IMR-90 (cell line): ENCODE measurements around the gene ADGRB3. TPM values are rescaled to one million over a fixed set of nuclear protein-coding genes. Genes with fewer than 3 reads are reported as not detected.

ENCODE experiments used
- ATAC-seq: fragments of 200-7000 bp; cut with Tn5 transposase; 2 replicates; pipeline ENCODE4 v1.9.1; 2020; ENCODE audit warnings: low read depth, mild to moderate bottlenecking, moderate library complexity
- BruUV-seq: library from RNA; stranded (reverse); fragments of 400-500 nt; replicated peaks from 2 replicates; lab custom pipeline; 2021; lab: Mats Ljungman, UMichigan
- CTCF ChIA-PET: fragments of 300-600 bp; formaldehyde crosslinking; extraction: SDS; loops from one replicate; lab custom pipeline; 2021; ENCODE audit warnings: antibody characterized with exemption; lab: Yijun Ruan, JAX
- POLR2A ChIA-PET: fragments of 300-600 bp; sonication (Branson Sonifier 250); formaldehyde crosslinking; loops from one replicate; lab custom pipeline; 2022; ENCODE audit warnings: antibody characterized with exemption; ENCODE audit not compliant: unreplicated experiment; lab: Charles Lee
- DNase-seq: peaks from one replicate; pipeline ENCODE4 v3.0.0; 2013
- H2AFZ ChIP-seq: replicated peaks from 2 replicates; pipeline ENCODE3; 2013; ENCODE audit warnings: low read length, mild to moderate bottlenecking; ENCODE audit not compliant: poor library complexity
- H2AK5ac ChIP-seq: 2 replicates; pipeline ENCODE4 v1.6.1; 2013; ENCODE audit warnings: low read depth, low read length, inconsistent platforms
- H2AK9ac ChIP-seq: replicated peaks from 2 replicates; pipeline ENCODE3; 2013; ENCODE audit warnings: mild to moderate bottlenecking, low read depth, low read length, moderate library complexity; ENCODE audit not compliant: poor library complexity
- H2BK120ac ChIP-seq: 2 replicates; pipeline ENCODE4 v1.6.1; 2013; ENCODE audit warnings: low read depth, low read length, inconsistent platforms
- H2BK15ac ChIP-seq: 3 replicates; pipeline ENCODE4 v1.6.1; 2013; ENCODE audit warnings: low read depth, low read length, inconsistent platforms
- H2BK20ac ChIP-seq: 2 replicates; pipeline ENCODE4 v1.6.1; 2013; ENCODE audit warnings: low read depth, mild to moderate bottlenecking, inconsistent platforms, low read length, moderate library complexity
- H2BK5ac ChIP-seq: 2 replicates; pipeline ENCODE4 v1.6.1; 2013; ENCODE audit warnings: mild to moderate bottlenecking, low read depth, low read length, inconsistent platforms; ENCODE audit not compliant: poor library complexity, severe bottlenecking
- H3K14ac ChIP-seq: replicated peaks from 2 replicates; pipeline ENCODE4 v1.6.1; 2013; ENCODE audit warnings: low read depth, low read length, inconsistent platforms
- H3K18ac ChIP-seq: 2 replicates; pipeline ENCODE4 v1.6.1; 2013; ENCODE audit warnings: low read depth, low read length, control low read depth
- H3K23ac ChIP-seq: 2 replicates; pipeline ENCODE4 v1.6.1; 2013; ENCODE audit warnings: low read depth, low read length, inconsistent platforms
- H3K27ac ChIP-seq: 2 replicates; pipeline ENCODE4 v1.5.1; 2013; ENCODE audit warnings: mild to moderate bottlenecking, control low read depth, low read length; ENCODE audit not compliant: insufficient read depth
- H3K27me3 ChIP-seq: 2 replicates; pipeline ENCODE4 v1.6.1; 2013; ENCODE audit warnings: low read length; ENCODE audit not compliant: control insufficient read depth, insufficient read depth
- H3K36me3 ChIP-seq: 2 replicates; pipeline ENCODE4 v1.6.1; 2013; ENCODE audit warnings: low read length, mixed read lengths; ENCODE audit not compliant: control insufficient read depth, insufficient read depth
- H3K4ac ChIP-seq: 2 replicates; pipeline ENCODE4 v1.6.1; 2013; ENCODE audit warnings: low read depth, low read length, inconsistent platforms
- H3K4me1 ChIP-seq: 2 replicates; pipeline ENCODE4 v1.6.1; 2013; ENCODE audit warnings: low read length, mixed read lengths; ENCODE audit not compliant: control insufficient read depth, insufficient read depth
- H3K4me2 ChIP-seq: 2 replicates; pipeline ENCODE4 v1.6.1; 2013; ENCODE audit warnings: low read depth, mild to moderate bottlenecking, control low read depth, low read length, moderate library complexity
- H3K4me3 ChIP-seq: 2 replicates; pipeline ENCODE4 v1.5.1; 2013; ENCODE audit warnings: low read depth, mild to moderate bottlenecking, control low read depth, low read length, moderate library complexity; ENCODE audit not compliant: insufficient read depth
- H3K56ac ChIP-seq: 2 replicates; pipeline ENCODE4 v1.6.1; 2013; ENCODE audit warnings: low read length, inconsistent platforms; ENCODE audit not compliant: insufficient read depth; ENCODE audit errors: extremely low read depth
- H3K79me1 ChIP-seq, 2 experiments: 2 replicates each; pipeline ENCODE4 v1.6.1; 2013; ENCODE audit warnings: low read length in 2 of 2, inconsistent platforms in 1 of 2, low read depth in 1 of 2
- H3K9ac ChIP-seq: 2 replicates; pipeline ENCODE4 v1.6.1; 2013; ENCODE audit warnings: low read depth, low read length, control low read depth
- H3K9me1 ChIP-seq: 2 replicates; pipeline ENCODE4 v1.6.1; 2013; ENCODE audit warnings: low read length, inconsistent platforms; ENCODE audit not compliant: insufficient read depth
- H3K9me3 ChIP-seq: 2 replicates; pipeline ENCODE4 v1.6.1; 2013; ENCODE audit warnings: low read length; ENCODE audit not compliant: control insufficient read depth, insufficient read depth
- H4K20me1 ChIP-seq: 2 replicates; pipeline ENCODE4 v1.6.1; 2013; ENCODE audit warnings: low read length, inconsistent platforms; ENCODE audit not compliant: insufficient read depth
- H4K5ac ChIP-seq: 2 replicates; pipeline ENCODE4 v1.6.1; 2013; ENCODE audit warnings: mild to moderate bottlenecking, low read depth, low read length, control low read depth
- H4K8ac ChIP-seq, 2 experiments: 2 replicates each; pipeline ENCODE4 v1.6.1; 2013; ENCODE audit warnings: low read depth in 2 of 2, low read length in 2 of 2, control low read depth in 1 of 2, inconsistent platforms in 1 of 2
- H4K91ac ChIP-seq: 2 replicates; pipeline ENCODE4 v1.6.1; 2013; ENCODE audit warnings: low read depth, low read length, inconsistent platforms; ENCODE audit not compliant: insufficient read depth
- MAFK ChIP-seq: IDR thresholded peaks from 2 replicates; pipeline ENCODE4 v1.6.1; 2012; ENCODE audit warnings: low read depth, low read length, improper control_type of control experiment
- NFE2L2 ChIP-seq: fragments of 150-350 bp; IDR thresholded peaks from 2 replicates; pipeline ENCODE4 v1.6.1; 2016; ENCODE audit warnings: low read depth, mild to moderate bottlenecking, low read length
- RCOR1 ChIP-seq: IDR thresholded peaks from 2 replicates; pipeline ENCODE4 v1.6.1; 2012; ENCODE audit warnings: mild to moderate bottlenecking, low read length, improper control_type of control experiment; ENCODE audit not compliant: insufficient replicate concordance
- USF2 ChIP-seq: fragments of 150-350 bp; IDR thresholded peaks from 2 replicates; pipeline ENCODE4 v1.6.1; 2017; ENCODE audit warnings: mild to moderate bottlenecking, antibody characterized with exemption, low read length, low read depth
- dilution Hi-C: fragments of 300-500 bp; cut with HindIII; formaldehyde crosslinking; loops from one replicate; pipeline ENCODE4 v1.14.3; 2018; ENCODE audit warnings: low sequenced_read_pairs; ENCODE audit not compliant: unreplicated experiment
- in situ Hi-C: fragments of 300-500 bp; cut with MboI; formaldehyde crosslinking; loops from 3 replicates; pipeline ENCODE4 v1.14.3; 2019; ENCODE audit warnings: low sequenced_read_pairs, inconsistent platforms, mixed read lengths
- intact Hi-C: fragments of 100-400 bp; cut with micrococcal nuclease; formaldehyde crosslinking; loops from 2 replicates; pipeline ENCODE4 v1.10.0; 2022
- polyA plus RNA-seq, 3 experiments: library from polyadenylated mRNA; depleted of rRNA; stranded (reverse); fragments of >200 nt; gene quantifications; 2 replicates each; pipeline ENCODE4 v1.2.3, GENCODE V29; 2012; ENCODE audit warnings: low replicate concordance in 1 of 3
- total RNA-seq: library from RNA; depleted of rRNA; stranded (reverse); fragments of >200 nt; gene quantifications from 2 replicates; pipeline ENCODE4 v1.2.3, GENCODE V29; 2012

The ADGRB3 gene
- total and polyA plus RNA-seq, 2 of the 4 experiments (the other 2 are of a cell fraction), result not detected

- DNase-seq (no peak), ATAC-seq (no peak)
- TF ChIP-seq USF2 (no peak), NFE2L2 (no peak), RCOR1 (no peak), MAFK (no peak)
- in situ Hi-C loops (no loop called here), dilution Hi-C loops (no loop called here), intact Hi-C loops (no loop called here)
- Histone ChIP-seq H4K8ac (no peak overlapping the region), H4K20me1 (no peaks in the 10 kb centered on the region), H2BK15ac (no peak overlapping the region), H2BK5ac (no peak overlapping the region), H3K27ac (no peak overlapping the region), H4K5ac (no peak overlapping the region), H3K23ac (no peak overlapping the region), H3K9me1 (no peaks in the 10 kb centered on the region), H3K79me1 (no peaks in the 10 kb centered on the region), H3K4ac (no peak overlapping the region), H2BK20ac (no peak overlapping the region), H3K27me3 (no peaks in the 10 kb centered on the region), H2BK120ac (no peak overlapping the region), H4K91ac (no peak overlapping the region), H3K14ac (no peak overlapping the region), H3K36me3 (no peaks in the 10 kb centered on the region), H3K4me1 (no peaks in the 10 kb centered on the region), H2AK9ac (no peak overlapping the region), H2AK5ac (no peak overlapping the region), H3K9ac (no peak overlapping the region), H3K56ac (no peak overlapping the region), H3K4me2 (no peak overlapping the region), H3K9me3 (no peaks in the 10 kb centered on the region), H2AFZ (no peak overlapping the region), H3K4me3 (no peak overlapping the region), H3K18ac (no peak overlapping the region)
- BruUV-seq, result no TSS peak
- CTCF ChIA-PET, result no interaction called here
- POLR2A ChIA-PET, result no interaction called here
Measured at GRCh38 chr6:68704485-68704884, 69.4 kb downstream of the ADGRB3 start.
